Activated CD4-positive, alpha-beta T cell treated with anti-CD3 and anti-CD28 coated beads, Interleukin-2, Interleukin-4, amounts not matched to agents 100 ng/mL and 50 ng/mL, durations not matched to agents 16 hours and 8 hours (primary cell): ENCODE measurements around the gene NSMCE1.

Experiments
- DNase-seq: peaks from one replicate; pipeline ENCODE4 v3.0.0-alpha.2; 2020; ENCODE audit warnings: low spot score

Gene NSMCE1

DNA sequence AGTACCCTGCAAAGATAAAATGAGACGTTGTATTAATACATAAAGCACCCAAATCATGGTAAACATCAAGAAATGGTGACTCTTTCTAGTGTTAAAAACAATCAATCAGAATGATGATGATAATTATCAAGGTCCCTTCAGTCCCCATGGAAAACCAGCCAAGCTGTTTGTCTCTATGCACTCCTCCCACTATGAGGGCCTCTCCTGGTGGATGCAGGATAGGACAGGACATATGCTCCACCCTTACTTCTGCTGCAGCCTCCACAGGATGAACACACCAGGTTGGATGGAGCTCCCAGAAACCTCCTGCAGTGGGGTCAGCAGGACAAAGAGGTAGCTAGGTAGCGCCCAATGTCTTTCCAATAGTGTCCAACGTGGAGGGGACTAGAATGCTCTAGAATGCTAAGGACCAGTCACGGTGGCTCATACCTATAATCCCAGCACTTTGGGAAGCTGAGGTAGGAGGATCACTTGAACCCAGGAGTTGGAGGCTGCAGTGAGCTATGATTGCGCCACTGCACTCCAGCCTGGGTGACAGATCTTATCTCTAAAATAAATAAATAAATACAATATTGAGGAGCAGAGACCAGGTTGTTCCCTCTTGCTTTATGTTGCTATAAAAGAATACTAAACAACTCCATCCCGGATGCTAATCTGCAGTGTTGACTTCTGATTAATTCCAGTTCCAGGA lies 75.1 kb downstream of the NSMCE1 start:
- no peak for DNase-seq

- DNase-seq: no peak
Measured at GRCh38 chr16:27191352-27191924, 77.1 kb downstream of the NSMCE1 start.

DNA sequence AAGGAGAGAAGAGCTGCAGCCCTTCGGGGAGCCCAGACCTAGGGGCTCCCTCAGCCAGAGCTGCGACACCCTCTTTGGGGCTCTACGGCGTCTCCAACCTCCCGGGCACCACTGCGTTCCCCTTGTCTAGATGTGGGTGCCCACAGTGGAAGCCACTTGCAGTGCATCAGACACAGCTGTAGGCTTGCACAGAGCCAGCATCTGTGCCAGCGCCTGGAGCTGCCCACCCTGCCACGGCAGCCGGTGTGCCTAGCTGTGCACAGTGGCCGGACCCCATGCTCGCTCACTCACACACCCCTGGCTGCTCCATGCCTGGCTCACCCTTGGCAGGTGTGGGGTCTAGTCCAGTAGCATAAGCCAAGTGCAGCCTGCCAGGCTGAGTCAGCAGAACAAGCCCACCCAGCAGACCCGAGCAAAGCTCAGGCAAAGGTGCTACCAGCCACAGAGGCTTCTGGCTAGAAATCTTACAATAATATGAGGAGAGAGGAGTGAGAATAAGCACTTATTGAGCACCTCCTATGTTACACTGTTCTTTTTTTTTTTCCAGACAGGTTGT lies 78.2 kb downstream of the NSMCE1 start:
- DNase-seq: no peak

DNA sequence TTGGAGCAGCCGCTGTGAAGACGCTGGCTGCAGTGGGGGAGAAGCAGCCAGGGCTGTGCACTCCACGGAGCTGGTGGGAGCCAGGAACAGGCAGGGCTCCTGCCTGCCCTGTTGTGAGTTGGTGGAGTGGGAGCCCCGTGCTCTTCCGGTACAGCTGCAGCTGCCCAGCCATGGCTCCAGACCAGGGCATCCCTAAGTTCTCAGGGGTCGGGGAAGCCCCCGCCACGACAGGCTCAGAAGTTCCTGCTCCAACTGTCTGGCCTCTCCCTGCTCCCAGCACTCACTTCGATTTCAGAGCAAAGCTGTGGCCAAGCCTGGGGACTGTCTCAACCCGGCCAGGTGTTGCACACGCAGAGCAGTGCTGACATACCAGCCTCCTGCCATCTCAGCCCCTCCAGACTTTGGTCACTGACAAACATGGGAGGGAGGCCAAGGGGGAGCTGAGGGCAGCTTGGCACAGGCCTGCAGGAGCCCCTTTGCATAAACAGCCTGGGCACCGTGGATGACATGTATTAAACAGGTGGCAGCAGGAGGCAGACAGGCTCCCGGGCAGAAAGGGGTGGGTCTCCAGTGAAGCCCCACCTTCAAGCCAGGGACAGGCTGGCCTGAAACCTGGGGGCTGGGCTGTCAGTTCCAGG lies 79.1 kb downstream of the NSMCE1 start:
- DNase-seq: no peak

DNA sequence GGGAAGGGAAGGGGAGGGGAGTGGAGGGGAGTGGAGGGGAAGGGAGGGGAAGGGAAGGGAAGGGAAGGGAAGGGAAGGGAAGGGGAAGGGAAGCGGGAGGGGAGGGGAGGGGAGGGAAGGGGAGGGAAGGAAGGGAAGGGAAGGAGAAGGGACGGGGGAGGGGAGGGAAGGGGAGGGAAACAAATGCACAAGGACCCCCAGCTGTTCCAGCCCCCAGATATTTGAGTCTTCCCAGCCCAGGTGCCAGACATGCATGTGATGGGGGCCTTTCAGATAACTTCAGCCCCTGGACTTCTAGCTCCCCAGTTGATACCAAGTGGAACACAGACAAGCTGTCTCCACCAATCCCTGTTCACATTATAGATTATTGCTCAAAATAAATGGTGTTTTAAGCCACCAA lies 79.9 kb downstream of the NSMCE1 start:
- DNase-seq: no peak

DNA sequence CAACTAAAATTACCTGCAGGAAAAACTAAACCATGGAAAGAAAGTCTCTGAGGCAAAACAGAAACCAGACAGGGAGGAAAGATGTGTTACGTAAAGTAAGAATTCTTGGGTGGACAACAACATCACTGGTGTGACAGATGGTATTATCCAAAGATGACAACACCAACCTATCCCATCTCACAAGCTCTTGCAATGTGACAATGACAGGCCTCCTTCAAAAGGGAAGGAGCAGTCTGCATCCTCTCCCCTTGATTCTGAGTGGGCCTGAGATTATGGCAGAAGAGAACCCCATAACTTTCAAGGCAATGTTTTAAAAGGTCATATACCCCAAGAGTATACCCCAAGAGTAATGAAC lies 82.8 kb downstream of the NSMCE1 start:
- no peak for DNase-seq

DNA sequence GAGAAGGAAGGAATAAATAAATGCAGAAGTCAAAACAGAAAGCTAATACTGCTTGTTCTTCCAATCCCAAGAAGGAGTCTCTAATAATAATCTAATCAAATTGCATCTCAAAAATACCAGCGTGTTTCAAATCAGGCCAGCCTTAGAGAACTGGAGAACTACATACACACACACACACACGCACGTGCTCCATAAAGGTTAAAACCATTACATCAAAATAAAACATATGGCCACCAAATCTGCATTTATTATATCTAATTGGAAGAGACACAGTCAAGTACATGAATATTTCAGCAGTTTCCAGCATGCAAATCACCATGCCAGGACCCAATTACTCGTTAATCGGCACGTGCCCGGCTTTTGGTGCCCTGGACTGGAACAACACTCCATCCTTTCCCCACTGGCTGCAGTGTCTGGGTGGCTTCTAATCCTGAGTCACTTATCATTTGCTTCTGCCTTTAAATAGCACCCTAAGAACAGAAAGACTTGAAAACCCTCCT lies 85.6 kb downstream of the NSMCE1 start:
- DNase-seq: no peak

DNA sequence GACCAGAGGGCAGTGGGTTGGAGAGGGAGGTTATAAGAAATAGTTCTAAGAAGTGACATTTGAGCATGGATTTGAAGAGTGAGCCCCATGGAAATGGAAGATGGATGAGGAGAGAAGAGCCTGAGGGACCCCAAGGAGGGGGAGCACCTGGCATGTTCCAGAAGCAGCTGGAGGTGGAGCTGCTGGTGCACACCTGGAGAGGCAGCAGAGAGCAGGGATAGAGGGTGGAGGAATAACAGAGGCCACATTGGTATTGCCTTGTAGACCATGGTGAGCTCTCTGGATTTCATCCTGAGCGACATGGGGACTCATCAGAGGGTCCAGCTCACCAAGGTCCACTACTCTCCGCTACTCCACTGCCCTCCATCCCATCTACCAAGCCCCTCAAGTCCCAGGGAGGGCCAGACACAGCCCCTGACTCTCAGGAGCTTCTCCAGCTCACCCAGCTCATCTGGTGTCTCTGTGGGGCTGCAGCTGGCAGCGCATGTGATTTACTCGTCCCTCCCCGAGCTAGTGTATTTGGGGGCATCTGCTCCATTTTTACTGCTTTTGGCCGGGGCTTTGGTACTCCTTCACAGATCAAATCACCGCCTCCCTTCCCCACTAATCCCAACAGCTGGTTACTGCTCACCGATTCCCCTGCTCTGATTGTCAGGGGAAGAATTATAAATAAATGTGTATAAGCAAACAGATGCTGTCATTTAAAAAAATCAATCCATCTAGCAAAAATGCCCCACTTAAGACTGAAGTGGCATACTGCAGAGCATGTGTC lies 87.4 kb downstream of the NSMCE1 start:
- no peak for DNase-seq

DNA sequence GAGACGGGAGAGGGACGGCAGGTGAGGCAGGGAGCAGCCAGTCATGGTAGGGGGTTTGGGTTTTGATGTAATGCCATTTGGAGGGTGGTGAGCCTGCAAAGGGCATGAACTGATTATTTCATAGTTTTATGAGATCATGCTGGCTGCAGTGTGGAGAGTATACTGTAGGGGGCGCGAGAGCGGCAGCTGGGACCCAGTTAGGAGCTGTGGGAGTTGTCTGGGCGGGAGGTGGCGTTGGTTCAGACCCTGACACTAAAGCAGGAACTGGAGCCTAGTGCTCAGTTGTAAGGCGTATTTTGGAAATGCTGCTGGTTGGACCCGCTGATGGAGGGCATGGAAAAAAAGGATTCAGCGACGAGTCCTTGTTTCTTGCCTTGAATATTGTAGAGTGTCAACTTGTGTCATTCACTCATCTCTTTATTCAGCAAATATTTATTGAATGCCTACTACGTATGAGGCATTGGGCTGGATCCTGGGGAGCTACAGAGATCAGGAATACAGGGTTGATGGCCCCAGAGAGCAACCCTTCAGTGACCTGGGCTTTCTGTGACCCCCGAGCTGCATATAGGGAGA lies 89.0 kb downstream of the NSMCE1 start:
- peak; percentile 88 for DNase-seq

DNA sequence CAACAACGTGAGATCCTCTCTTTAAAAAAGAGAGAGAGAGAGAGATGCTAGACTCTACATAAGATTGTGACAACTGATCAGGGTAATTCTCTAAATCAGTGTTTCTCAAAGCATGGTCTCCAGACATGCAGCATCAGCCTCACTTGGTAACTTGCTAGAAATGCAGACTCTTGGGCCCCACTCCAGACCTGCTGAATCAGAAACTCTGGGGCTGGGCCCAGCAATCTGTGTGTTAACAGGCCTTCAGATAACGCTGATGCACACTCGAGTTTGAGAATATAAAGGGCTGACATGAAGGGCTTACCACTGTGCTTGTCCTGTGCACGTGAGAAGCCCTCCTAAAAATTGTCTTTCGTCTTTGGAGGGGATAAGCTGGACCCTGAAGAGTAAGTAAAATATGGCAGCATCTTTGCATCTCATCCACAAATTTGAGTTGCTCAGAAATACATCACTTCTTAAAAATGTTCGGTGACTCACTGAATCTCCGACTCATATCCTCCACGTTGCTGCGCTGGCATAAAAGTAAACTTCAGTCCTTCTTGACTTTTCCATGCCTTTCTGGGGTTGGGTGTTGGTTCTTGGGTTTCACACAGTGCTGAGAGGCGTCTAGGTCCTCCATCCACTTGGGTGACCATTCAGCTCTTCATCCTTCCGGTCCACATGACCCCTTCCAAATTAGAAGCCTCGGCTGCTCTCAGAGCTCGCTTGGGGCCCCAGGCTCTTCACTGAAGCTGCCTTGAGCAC lies 91.4 kb downstream of the NSMCE1 start:
- peak; percentile 16 for DNase-seq

DNA sequence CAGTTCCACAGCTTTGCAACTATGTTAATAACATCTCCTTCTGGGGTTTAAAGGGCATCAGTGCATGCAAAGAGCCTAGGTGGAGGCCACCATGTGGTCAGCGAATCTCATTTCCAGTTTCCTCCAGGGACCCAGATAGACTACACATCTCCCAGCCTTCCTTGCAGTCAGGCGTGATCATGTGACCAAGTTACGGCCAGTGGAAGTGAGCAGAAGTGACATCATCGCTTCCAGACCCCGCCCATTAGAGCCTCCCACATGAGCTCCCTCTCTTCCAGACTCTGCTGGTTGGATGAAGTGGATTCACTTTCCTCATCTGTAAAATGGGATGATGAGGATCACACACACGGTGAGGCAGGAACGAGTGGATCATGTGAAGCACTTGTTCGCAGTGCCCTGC lies 92.7 kb downstream of the NSMCE1 start:
- no peak for DNase-seq
